GM04503 (cell line): ENCODE measurements around the gene IRF2.
"Not testable (repeated sequence)": the region's sequence is repeated elsewhere in the genome, so short reads cannot be mapped to it uniquely, and the experiment has no call there.

Source experiments
- DNase-seq: peaks from one replicate; pipeline ENCODE4 v3.0.0-alpha.2; 2012; ENCODE audit warnings: low read depth

Gene IRF2

DNA sequence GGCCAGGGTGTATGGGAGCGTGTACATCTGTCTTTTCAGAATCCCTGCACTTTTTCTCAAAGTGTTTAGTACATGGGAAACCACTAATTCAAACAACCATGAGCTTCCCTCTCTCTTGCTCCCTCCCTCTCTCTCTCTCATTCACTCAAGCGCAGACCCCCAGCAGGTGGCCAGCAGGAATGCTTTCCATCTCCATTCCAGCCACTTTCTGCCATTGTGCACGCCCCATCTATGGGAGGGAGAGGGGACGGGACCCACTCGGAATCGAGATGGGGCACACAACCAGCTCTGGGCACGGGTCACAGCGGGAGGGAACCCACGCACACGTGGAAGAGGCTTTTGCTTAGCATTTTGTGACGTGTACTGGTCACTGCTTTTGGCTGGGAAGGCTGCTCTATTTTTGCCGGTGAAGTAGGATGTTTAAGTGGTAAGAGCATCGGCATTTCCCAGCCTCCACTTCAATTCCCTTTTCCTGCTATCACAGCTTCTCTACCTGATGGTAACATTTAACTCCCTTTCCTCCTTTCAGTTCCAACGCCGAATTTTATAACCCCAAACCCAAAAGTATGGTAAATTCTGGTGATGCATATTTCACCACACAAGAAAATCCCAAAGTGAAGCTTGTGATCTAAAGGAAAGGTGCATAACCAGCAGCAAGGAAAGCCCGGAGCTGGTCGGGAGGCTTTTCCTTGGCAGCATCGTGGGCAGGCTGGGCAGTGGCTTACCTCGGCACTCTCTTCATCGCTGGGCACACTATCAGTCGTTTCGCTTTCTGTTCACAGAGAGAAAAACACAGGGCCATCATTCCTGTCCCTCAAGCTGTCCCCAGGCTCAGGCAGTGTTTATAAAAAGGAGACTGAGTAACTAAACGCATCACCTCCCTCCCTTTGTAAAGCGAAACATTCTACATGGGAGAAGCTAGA is 84.1 kb downstream of the IRF2 start:
- no peak for DNase-seq

DNA sequence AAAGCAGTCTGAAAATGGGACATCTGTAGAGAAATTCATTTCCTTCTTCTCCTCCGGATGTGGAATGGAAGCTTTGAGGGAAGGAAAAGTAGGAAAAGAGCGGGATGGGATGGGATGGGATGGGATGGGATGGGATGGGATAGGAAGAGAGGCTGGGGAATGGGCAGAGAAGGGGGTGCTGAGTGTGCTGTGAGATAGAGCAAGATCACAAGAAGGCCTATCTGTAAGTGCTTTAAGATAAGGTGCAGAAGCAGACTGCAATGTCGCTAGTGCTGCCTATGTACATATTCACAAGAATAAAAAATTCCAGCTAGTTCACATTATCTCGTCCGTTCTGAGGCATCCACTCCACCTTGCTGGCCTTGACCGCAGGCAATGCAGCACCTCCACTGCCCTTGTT is 86.2 kb downstream of the IRF2 start:
- no peak for DNase-seq

DNA sequence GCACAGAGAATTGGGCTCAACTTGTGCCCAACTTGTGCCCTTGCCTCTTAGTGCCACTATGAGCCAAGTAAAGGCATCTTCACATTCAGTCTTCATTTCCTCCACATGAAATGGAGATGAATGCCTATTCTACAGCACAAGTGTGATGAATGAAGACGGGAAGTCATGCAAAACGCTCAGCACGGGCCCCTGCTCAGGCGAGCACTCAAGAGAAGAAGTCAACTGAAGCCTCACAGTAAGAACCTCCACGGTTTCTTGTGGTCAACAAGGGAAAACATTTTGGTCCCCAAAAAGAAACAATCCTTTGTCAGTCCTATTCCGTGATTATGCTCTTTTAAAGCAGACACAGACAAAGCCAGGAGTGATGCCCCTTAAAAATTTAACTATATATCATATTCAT is 87.0 kb downstream of the IRF2 start:
- no peak for DNase-seq

GRCh38 chr4:184386271-184386781 is 88.0 kb downstream of the IRF2 start:
- no peak for DNase-seq

DNA sequence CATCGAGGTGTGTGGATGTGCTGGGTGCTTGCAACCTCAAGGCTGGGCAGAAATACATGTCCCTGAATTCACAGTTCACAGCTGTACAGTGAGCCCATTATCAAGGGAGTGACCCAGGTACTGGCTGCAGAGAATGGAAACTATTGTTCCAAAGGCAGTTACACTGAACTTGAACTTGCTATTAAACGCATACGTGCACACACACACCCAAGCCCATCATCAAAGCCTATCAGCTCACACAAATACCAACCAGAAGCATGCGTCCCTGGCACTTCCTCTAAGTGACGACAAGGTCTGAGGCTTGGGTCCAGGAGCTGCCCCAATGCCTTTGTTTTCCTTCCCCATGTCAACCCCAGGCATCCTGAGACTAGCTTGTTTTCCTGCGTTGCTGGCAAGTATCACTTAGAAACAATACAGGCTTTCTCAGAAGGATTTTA is 88.6 kb downstream of the IRF2 start:
- DNase-seq: no peak

DNA sequence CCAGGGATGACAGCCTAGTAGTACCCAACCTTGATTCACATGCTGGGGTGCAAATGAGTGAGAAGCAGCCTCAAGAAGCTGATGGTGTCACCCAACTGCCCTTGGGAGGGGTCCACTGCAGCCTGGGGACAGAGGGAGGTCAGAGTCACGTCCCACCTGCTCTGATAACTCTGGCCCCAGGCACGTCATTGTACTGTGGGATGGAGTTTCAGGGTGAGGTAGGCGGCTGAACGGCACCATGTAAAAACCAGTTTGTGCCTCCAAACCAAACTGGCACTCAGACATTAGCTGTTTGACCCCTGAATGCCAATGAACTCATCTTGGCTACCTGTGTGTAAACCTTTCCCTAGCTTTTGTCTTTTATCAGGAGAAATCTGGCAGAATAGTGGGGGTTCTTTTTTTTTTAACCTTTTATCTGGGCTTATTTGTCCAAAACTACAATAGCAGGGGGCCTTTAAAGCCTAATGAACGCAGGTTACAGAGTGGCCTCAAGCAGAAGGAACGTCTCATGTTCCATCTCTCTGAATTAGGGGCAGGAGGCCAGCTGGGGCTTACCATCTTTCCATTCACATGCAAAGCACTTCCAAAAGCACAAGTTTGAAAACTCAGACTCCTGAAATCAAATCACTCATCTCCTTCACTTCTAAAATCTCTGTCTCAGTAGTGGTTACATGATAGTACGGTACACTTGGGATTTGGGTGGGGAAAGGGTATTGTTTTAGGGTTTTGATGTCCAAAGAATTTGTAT is 89.4 kb downstream of the IRF2 start:
- DNase-seq: no peak

- peak; percentile 68 for DNase-seq
Observed at GRCh38 chr4:184384056-184384809, 90.1 kb downstream of the IRF2 start.

DNA sequence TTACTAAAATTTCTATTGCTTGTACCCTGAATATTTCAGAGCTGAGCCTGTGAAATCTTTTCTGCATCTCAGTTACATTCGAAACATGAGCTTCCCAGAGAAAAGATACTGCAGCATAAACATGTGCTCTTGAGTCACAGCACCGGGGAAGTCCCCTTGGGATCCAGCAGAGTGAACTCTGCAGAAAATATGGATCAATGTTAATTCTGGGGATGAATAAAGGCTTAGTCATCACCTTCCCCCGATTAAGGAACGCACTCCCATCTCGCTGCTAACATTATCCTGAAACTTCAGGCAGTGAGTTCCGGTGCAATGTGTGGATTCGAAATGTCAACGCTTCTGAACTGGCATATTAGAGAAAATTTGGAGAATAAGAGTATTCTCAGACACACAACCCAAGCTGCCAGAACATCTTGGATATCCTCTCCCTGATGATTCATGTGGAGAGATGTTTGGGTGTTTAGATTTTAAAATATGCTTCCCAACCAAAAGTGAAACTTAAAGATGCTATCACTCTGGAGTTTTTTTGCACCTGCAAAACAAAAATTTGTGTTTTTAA is 90.8 kb downstream of the IRF2 start:
- peak; percentile 83 for DNase-seq

DNA sequence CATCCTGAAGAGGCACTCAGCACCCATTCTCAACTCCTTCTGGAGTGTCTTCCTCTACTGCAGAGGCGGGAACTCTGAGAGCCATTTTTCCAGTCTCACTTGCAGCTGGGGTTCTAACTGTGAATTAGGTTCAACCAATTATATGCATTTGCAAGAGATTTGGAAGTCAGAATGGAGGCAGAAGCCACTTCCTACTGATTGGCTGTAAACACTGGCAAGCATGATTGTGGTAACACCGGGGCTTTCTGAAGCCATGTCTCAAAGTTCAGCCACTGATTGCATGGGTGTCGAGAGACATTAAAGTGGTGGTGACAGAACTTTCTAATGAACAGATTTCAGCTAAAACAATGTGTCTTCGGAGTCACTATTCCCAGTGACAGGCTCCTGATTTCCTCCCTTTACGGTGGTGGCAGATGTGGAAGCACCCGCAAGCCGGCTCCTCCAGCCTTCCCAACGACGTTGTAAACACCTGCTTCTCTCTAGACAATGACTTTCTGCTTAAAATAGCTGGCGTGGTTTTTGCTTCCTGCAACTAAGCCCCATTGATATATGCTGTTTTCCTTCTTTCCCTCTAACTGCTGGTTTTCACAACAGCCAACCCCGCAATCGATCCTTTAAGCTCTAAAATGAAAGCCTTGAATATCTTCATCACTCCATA is 92.0 kb downstream of the IRF2 start:
- DNase-seq: no peak

DNA sequence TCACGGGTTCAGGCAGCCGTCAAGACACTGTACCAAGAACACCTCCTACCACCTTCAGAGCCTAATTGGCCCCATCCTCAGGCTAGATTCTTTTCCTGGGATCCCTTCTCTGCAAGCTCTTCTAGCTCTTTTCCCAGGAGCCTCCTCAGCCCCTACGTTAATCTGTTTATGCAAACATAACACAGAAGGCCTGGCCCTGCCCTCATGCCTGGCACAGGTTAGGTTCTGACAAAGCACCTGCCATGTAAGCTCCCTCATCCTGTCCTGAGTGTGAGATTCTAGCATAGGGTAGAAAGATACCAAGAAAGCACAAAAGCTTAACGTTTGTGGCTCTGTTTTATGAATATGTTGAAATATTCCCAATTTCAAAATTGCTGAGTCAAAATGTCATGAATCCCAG is 93.6 kb downstream of the IRF2 start:
- DNase-seq: no peak

GRCh38 chr4:184380214-184380613 is 94.1 kb downstream of the IRF2 start:
- not testable (repeated sequence) for DNase-seq

DNA sequence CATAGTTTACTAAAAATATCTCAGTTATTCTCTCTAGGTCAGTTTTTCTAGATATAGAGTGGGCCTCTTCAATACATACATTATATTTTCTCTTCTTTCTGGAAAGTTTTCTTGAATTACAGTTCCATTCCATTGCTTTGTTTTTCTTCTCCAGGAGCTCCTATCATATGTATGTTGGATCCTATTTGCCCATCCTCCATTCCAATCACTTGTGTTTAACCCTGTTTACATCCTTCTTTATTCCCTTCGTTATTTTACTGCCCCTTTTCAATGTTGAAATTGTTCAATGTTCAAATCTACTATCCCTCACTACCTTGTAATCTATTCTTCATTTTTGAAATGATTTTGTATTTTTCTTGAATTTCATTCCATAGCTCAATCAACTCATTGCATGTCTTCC is 97.4 kb downstream of the IRF2 start:
- DNase-seq: no peak

DNA sequence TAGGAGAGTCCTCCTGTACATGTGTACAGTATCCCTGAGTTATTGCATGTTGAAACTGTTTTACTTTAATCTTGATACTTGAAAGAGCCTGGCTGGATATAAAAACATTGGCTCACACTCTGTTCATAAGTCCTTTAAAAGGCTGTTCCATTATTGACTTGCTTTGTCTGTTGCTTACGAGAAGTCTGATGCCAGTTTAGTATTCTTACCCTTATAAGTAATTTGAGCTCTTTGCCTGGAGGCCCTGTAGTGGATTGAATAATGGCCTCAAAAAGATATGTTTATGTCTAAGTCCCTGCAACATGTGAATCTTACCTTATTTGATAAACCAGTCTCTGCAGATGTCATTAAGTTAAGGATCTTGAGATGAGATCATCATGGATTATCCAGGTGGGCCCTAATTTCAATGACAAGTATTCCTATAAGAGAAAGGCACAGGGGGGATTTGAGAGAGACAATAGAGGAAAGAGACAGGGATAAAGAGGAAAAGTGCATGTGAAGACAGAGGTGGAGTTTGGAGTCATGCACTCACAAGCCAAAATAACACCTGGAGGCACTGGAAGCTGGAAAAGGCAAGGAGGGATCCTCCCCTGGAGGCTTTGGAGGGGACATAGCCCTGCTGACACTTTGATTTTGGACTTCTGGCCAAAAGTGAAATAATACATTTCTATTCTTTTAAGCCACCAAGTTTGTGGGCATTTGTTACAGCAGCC is 98.1 kb downstream of the IRF2 start:
- no peak for DNase-seq

DNA sequence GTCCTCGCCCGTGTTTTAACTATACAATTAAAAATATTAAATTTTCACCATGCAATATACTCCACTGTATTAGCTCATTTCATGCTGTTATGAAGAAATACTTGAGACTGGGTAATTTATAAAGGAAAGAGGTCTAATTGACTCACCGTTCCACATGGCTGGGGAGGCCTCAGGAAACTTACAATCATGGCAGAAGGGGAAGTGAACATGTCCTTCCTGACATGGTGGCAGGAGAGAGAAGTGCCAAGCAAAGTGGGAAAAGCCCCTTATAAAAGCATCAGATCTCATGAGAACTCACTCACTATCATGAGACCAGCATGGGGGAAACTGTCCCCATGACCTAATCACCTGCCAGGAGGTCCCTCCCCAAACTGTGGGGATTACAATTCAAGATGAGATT is 98.7 kb downstream of the IRF2 start:
- not testable (repeated sequence) for DNase-seq

GRCh38 chr4:184375027-184375426 is 99.3 kb downstream of the IRF2 start:
- no peak for DNase-seq

DNA sequence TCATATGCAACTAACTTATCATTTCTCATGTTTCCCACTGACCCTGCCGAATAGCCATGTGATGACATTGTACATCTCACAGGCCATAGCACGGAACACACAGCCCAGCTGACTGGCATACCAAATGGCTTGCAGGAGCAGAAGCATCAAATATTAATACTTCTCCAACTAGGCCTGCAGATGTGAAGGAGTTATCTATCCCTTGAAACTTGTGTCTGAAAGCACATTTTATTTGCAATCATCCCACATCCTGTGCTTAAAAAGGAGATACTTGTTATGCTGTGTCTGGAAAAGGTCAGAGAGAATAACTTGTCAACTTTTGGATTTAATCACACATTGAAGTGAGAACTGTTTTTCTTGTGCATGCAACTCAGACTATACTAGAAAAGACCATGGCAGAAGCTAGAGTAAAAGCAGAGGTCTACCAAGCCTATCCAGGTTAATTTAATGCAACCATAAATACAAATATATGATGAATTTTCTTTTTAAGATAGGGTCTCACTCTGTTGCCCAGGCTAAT is 100.4 kb downstream of the IRF2 start:
- DNase-seq: no peak

DNA sequence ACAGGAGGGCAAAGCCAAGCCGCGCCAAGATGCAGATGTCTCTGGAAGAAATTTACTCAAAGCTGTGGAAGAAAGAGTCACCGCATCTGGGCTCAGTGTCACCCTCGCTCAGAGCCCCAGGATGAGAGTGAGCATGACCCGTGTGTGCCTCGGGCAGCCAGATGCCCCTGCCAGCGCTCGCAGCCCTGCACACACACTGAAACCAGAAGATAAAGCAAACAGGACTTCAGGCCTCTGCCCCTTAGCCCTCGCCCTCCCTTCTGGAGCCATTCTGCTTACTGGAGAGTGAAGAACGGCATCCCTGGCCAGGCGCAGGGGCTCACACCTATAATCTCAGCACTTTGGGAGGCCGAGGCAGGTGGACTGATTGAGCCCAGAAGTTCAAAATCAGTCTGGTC is 103.0 kb downstream of the IRF2 start:
- no peak for DNase-seq

DNA sequence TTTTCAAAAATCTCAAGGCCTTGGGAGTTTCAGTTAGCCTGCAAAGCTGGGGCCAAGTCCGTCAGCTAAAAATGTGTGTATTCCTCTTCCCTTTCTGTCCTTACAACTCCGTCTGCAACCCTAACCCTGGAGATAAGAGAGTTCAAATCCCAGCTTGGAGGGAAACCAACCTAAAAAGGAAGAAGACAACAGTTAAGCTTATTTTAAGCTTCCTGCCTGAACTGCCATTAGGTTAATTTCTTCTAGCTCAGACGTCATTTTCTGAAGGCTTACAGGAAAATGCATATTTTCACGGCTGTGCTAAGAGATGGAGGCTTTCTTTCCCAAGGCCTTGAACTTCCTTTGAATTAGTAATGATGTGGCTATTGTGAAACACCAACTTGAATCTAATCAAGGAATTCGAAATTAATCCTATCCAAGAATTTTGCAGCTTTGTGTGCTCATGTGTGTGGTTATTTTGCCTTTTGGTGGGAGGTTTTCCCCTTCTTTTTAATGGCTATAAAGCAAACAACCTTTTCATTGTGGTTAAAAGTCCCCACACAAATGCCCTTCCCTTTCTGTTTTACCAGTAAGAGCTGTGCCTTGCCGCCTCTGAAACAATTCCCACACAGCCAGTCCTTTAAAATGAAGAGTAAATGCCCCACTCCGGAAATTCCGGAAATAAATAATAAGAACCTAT is 103.5 kb downstream of the IRF2 start:
- no peak for DNase-seq

DNA sequence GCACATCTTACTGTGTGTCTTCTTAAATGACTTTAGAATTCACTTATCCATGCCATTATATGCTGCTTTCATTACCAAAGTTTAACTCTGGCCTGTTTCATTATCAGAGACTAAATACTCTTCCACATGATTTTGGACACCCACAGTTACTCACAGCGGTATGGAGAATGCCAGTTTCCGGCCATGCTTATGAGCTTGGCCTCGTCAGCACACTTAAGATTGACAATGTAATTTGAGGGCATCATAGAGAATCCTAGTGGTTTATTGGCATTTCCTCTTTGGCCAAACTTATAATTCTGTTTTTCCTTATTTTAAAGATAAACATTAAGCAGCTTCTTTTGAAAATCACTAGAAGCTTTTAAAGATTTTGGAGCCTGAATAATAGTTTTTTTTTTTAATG is 104.5 kb downstream of the IRF2 start:
- no peak for DNase-seq

GRCh38 chr4:184368731-184369130 is 105.6 kb downstream of the IRF2 start:
- DNase-seq: no peak
